HG02571 (cell line): ENCODE measurements around the gene MYMX.
A peak's percentile ranks its signal among the peaks of the same experiment; 100 is the strongest.

Source experiments
- ATAC-seq: cut with Tn5 transposase; IDR thresholded peaks from one replicate; pipeline ENCODE4 v1.9.1; 2021; ENCODE audit warnings: mild to moderate bottlenecking, moderate library complexity; ENCODE audit not compliant: unreplicated experiment

Gene MYMX

DNA sequence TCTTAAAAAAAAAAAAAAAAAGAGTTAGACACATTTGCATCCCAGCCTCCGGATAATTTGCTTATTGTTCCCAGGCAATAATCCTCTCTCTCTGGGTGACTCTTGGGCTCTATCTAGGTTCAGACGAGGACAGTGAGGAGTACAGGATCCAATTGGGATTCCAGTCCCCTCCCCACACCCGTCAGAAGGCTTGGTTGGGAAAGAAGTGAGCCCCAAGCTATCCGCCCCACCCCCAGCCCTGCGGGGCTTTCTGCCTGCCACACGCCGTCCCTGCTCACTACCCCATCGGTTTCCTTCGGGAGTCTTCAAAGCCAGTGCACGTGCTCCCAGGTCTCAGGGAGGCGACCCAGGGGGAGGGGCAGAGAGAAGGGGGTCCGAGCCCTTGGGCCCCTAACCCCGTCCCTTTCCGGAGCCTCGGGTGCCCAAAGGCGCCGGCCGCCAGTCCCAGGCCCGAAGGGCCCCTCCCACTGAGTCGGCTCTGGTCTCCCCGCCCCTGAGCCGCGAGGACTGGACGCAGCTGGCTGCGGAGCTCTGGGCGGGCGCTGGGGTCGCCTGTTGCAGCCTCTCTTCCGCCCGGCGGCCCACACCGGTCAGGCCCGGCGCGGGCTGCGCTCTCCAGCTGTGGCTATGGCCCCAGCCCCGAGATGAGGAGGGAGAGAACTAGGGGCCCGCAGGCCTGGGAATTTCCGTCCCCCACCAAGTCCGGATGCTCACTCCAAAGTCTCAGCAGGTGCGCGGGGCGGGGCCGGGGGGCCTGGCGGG lies 2.5 kb downstream of the MYMX start:
- ATAC-seq, result peak; percentile 55

DNA sequence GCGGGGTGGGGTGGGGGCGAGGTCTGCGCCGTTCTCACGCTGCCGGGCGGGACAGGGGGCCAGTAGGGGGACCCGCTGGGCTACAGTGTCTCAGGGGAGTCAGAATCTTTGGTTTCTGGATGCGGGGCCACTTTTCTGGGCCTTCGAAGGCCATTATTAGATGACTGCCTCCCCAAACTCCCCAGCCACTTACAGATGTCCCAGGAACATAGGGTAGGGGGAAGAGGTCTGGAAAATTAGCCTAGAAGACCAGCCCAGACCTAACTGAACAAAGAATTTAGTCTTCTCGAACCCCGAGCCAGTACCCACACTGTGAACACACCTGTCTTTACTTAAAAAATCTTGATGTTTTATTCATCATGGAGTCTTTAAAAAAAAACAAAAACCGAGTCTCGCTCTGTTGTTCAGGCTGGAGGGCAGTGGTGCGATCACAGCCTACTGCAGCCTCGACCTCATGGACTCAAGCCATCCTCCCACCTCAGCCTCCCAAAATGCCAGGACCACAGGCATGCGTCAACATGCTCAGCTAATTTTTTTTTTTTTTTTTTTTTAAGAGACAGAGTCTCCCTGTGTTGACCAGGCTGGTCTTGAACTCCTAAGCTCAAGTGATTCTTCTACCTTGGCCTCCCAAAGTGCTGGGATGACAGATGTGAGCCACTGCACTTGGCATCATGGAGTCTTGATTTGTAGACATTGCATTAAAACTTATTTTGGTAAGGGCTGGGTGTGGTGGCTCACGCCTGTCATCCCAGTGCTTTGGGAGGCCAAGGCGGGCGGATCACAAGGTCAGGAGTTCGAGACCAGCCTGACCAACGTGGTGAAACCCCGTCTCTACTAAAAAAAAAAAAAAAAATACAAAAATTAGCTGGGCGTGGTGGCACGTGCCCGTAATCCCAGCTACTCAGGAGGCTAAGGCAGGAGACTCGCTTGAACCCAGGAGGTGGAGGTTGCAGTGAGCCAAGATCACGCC lies 3.4 kb downstream of the MYMX start:
- ATAC-seq, result no peak

DNA sequence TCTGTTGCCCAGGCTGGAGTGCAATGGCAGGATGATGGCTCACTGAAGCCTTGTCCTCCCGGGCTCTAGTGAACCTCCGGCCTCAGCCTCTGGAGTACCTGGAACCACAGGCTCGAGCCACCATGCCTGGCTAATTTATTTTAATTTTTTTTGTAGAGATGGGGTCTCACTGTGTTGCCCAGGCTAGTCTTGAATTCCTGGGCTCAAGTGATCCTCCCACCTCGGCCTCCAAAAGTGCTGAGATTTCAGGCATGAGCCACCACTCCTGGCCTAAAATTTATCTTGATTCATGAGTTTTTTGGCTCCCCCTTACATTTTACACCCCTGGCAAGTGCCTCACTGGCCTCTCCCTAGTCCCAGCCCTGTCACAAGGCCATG lies 4.2 kb downstream of the MYMX start:
- ATAC-seq, result no peak

DNA sequence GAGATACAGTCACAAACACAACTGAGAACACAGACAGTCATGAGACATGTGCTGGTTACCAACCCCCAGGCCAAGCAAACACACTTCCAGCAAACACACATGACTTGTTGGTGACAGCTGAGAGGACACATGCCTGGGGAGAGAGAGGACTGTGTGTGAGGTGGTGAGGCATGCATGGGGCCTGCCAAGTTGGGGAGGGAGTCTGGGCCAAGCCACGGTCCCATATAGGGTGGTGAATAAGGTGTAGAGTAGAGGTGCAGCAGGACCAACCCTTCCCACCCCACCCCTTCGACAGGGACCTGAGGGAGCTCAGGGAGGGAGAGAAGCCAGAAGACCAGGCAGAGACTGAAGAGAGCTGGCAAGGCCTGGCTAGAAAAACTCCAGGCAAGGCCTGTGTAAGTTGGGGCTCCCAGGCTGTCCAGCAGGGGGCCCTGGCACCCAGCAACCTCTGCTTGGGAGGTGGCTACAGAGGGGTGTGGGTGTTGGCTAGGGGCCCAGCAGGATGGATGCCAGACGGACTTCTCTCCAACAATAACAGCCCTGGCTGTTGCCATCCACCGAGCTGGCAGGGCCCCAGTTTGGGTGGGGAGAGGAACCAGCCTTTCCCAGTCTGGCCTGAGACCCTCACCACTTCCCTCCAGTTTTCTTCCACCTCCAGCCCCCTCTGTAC lies 4.7 kb downstream of the MYMX start:
- ATAC-seq, result no peak

DNA sequence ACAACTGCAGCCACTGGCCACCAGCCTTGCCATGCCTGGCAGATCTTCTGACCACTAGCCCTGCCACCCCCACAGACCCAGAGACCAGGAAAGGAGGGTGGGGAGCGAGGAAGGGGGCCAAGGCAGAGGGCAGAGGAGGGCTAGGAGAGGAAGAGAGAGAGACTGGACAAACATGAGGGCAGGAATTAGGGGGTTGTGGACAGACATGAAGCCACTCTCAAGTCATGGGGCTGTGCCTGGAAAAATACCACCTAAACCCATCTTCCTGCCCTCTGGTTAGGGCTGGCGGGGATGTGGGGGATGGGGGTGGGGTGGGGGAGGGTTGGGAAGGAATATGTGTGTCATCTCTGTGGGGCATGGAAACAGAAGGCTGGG lies 5.2 kb downstream of the MYMX start:
- no peak for ATAC-seq

DNA sequence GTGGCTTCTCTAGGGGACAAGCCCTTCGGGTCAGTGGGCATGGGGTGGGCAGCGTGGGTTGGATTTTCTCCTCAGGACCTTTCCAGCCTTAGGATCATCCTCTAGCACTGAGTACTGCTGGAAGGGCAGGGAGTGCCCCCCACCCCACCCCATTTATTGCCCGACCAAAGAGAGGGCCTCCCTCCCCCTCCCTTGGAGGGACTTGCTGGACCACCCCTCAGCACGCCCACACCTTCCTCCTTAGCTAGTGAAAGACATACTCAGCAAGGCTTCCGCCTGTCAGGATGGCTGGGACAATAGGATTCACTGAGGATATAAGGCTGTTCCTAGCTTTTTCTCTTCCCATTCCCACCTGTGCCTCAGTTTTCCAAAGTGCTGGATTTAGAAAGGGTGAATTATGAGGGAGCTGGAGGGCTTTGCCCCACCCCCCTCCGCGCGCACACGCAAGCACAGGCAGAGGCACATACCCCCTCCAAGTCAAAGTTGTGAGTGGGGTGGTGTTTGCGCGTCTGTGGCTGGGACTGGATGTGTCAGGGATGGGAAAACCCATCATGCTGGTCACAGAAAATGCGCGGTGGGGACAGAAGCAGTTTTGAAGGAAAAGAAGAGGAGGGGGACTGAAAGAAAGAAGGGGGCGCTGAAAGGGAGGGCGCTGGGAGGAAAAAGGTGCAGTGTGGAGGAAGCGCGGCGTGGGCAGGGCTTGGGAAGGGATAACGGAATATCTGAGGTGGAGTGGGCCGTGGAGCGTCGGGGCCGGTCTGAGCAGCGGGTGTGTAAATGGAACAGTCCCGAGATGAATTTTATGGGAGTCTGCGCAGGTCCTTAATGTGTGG lies 6.0 kb downstream of the MYMX start:
- ATAC-seq, result no peak

DNA sequence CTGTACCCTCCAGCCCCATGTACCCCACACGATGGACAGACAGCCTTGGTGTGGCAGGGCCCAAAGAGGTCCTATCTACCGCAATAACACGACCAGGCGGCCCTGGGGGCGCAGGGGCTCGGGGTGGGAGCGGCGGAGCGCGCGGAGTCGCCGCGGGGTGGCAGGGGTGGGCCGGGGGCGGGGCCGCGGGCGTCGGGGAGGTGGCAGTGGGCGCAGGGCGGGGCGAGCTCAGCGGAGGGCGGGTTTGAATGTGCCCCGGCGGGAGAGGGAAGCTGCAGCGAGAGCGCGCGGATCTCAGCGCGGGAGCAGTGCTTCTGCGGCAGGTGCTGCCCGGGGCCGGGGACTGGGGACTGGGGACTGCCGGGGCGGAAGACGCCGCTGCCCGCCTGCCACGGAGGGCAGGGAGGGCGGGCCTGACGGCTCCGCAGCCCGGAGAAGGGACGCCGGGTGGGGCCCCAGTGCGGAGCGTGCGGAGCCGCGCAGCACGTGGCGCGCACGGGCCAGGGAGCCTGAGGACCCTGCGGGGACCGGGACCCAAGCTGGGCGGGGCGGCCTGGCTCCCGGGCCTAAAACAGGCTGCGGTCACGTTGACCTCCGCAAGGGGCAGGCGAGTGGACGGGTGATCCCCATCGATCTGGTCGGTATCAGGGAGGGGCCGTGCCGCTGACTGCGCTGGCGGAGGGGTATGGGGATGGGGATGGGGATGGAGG lies 6.7 kb downstream of the MYMX start, which contains the start of gene SLC29A1:
TSS of gene SLC29A1 (plus strand) at position 277 of the 710 bp plus-strand sequence. CDS start 3,719 bp downstream, outside the sequence.
- ATAC-seq, result no peak

DNA sequence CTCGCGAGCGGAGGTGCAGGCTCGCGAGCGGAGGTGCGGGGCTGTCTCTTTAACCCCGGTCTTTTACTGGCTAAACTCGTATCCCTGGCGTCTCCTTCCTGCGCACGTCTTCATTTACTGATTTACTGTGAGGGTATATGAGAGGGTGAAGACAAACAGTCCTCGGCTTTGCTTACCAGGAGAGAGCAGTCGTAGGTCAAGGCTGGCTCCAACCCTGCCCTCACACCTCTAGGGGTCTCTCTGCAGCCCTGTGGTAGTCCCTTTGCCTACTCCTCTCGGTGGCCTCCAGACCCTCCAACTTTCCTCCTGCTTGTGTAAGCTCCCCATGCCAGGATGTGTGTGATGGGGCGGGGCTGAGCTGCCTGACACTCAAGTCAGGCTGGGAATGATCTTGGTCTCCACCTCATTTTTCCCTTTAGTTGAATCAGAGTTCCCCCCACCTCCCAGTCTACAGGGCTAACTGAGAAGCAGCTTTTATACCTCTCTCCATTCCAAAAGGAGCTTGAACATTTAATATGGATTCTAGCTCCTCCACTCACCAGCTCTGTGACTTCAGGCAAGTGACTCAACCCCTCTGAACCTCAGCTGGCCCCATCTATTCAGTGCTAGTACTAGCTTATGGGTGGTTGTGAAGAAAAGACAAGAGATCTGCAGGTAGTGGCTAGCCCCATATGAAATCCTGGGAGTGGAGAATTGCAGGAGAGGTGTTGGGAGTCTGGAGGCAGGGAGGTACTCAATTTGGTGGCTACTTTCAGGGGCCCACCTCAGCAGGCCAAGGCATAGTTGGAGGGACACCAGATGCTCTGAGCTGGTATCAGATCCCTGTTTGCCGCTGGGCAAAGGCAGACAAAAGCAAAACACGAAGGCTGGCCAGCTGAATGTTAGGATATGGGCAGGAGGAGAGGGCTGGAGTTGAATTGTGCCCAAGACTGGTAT lies 7.6 kb downstream of the MYMX start:
- ATAC-seq, result no peak

DNA sequence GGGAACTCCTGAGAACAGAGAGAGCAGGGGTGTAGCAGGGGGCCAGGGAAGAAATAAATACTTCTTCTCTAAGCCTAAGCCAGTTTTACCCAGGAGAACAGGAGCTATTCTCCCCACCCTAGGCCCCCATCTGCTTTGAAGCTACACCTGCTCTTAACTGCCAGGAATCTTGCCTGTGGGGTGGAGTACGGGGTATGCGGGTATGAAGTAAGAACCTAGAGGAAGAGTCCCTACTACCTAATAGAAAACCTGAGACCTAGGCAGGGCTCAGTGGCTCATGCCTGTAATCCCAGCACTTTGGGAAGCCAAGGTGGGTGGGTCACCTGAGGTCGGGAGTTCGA lies 8.2 kb downstream of the MYMX start:
- ATAC-seq, result no peak

DNA sequence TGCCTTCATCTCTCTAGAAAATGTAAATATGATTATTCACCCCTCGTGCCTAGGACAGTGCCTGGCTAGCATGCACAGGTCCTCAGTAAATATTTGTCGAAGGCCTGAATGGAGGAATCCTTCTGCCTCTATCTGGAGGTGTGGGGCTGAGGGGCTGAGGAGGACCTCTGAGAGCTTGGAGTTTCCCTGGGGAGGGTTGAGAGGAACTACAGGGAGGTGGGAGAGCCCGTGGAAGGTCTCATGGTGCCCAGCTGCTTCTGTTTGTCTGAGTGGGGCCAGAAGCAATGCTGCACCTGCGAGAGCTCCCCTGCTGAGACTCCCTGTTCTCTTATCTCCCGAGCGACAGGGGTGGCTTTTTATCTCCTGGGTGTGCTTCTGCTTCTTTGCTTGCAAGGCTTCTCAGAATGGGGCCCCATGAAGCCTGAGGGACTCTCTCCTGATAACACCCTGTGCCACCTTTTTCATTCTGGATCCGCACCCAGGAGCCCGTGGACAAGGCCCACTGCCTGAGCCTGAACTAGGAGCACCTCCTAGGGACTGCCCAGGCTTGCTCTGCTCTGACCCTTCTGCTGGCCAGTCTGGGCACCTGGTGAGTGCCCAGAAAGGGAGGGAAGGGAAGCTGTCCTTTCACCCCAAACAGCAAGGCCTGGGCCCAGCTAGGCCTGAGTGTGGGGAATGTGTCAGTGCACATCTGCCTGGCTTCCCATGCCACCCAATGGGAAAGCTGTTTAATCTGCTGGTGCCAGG lies 9.0 kb downstream of the MYMX start:
- no peak for ATAC-seq

DNA sequence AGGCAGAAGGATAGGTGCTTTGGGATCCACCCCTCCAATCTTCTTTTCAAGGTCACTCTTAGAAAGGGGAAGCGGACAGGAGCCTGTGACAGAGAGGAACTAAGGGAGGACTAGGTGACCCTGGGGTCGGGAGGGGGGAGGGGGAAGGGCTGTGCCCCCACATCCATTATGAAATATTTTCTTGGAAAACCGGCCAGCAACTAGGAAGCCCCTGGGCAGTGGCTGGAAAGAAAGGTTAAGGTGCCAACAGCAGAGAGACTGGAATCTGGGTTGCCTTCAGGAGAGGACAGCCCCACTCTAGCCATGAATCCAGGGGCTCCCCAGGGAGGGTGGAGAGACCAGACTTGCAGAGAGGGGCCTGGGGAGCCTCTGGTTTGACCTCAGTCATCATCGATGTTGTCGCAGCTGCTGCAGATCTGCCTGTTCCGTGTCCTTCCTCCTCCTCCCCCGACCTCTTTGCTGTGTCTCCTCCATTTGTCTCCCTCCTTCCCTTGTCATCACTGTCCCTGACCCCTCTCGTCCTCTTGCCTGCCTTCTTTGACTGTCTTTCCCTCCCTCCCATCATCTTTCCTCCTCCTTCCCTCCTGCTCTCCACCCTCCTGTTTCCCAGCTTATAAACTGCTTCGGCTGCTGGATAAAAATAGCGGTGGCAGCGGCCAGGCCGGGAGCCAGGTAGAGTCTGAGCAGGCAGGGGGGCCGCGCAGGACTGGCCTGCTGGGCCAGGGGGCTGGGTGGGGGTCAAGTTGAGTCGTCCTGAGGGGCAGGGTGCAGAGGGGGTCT lies 9.8 kb downstream of the MYMX start:
- no peak for ATAC-seq

DNA sequence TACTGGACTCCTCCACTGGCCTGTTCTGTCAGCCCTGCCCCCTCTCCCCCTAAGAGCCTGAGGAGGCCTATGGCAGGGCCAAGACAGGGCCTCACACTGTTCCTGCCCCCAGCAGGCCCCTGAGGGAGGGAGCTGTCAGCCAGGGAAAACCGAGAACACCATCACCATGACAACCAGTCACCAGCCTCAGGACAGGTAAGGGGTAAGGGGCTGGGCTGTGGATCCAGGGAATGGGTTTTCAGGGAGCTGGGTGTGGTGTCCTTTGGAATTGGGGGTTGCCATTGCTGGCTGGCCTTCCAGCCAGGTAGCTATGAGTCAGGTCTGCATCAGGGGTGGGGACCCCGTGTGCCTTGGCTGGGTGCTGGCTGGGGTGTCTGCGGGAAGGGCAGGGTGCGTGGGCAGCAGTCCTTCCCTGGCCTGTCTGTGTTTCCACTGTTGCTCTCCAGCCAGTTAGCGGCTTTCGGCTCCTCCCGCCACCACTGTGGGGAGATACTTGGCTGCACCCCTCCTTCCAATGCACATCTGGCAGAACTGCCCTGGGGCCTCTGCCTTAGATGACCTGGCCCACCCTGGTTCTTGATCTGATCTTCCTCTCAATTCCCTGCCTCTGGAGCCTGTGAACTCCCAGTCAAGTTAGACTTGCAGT lies 10.5 kb downstream of the MYMX start:
- no peak for ATAC-seq

DNA sequence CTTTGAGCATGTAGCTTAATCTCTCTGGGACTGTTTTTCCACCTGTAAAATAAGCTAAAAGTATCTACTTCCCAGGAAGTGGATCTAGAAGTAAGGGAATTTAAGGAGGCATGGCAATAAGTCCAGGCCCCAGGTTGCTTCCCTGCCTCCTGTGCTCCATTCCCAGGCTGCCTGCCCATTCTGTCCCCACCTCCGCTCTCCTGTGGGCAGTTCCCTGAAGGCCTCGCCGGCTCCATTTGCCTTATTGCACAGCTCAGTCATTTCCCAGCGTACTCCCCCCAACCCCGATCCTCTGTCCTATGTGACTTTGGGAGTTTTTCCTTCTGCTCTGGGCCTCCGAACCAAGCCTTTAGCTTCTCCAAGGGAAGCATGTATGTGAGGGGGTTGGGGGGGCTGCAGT lies 11.3 kb downstream of the MYMX start:
- no peak for ATAC-seq

DNA sequence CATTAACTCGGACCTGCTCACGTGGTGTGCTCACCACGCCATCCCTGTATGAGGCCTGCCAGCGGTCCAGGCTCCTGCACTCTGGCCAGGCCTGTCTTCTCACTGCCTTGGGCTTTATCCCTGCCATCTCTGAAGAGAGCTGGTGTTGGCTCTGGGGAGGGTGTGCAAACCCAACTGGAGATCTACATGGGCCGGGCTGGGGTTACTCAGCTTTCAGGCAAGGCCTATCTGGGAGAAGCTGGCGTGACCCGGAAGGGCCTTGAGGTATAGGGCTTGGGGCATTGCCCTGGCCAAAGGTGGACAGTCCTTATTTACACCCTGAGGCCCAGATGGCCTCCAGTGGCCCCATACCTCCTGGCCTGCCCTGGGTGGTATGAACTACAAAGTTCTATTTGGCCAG lies 11.7 kb downstream of the MYMX start:
- ATAC-seq, result no peak

DNA sequence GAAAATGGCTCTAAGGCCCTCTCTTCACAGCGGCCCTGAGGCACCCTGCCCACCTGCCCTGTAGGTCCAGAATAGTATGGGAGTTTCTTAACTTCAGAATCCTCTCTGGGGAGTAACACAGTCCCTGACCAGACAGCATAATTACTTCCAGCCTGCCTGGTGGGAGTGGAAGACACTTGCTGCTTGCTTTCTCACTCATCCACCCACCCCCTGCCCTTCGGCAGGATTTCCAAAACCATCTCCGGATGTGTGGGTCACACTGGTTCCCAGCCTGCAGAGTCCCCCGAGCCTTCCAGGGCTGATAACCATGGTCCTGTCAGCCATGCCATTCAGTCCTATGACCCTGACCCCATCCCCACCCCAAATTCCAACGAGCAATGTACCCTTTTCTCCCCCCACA lies 12.1 kb downstream of the MYMX start:
- no peak for ATAC-seq

DNA sequence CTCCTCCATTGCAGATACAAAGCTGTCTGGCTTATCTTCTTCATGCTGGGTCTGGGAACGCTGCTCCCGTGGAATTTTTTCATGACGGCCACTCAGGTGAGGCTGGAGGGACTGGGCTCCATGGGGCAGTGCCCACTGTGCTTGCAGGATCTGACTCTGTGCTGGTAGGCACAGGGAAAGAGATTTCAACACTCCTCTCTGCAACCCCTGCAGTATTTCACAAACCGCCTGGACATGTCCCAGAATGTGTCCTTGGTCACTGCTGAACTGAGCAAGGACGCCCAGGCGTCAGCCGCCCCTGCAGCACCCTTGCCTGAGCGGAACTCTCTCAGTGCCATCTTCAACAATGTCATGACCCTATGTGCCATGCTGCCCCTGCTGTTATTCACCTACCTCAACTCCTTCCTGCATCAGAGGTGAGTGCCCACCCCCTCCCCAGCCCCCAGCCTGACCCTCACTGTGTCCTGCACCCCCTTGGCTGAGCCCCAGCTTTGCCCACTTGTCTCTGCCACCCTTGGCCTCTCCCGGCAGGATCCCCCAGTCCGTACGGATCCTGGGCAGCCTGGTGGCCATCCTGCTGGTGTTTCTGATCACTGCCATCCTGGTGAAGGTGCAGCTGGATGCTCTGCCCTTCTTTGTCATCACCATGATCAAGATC lies 12.8 kb downstream of the MYMX start:
- no peak for ATAC-seq
